PC-9 (cell line): ENCODE results near the gene IGSF22. TPM values are rescaled to one million over a fixed set of nuclear protein-coding genes. Genes with fewer than 3 reads are reported as not detected.
"Not testable (repeated sequence)": the region's sequence is repeated elsewhere in the genome, so short reads cannot be mapped to it uniquely, and the experiment has no call there.

Experiments
- BruUV-seq: library from RNA; stranded (reverse); fragments of 400-500 nt; replicated peaks from 2 replicates; lab custom pipeline; 2021; lab: Mats Ljungman, UMichigan
- CTCF ChIA-PET: fragments of 300-600 bp; sonication (Branson Sonifier 250); formaldehyde crosslinking; loops from one replicate; lab custom pipeline; 2022; ENCODE audit warnings: antibody characterized with exemption; lab: Charles Lee
- POLR2A ChIA-PET: fragments of 300-600 bp; sonication (Branson Sonifier 250); formaldehyde crosslinking; loops from one replicate; lab custom pipeline; 2022; ENCODE audit warnings: antibody characterized with exemption; ENCODE audit not compliant: unreplicated experiment; lab: Charles Lee
- DNase-seq, 2 experiments: peaks; one replicate each; pipeline versions ENCODE4 v3.0.0 to v3.0.0-alpha.2; 2015 to 2022; ENCODE audit warnings: mixed read lengths in 1 of 2
- H2AFZ ChIP-seq: fragments of 200-600 bp; sonication (generic); 2 replicates; pipeline ENCODE4 v1.8.1; 2017; ENCODE audit warnings: antibody characterized with exemption
- H3F3A ChIP-seq: fragments of 200-600 bp; sonication (generic); 2 replicates; pipeline ENCODE4 v1.8.1; 2017; ENCODE audit warnings: antibody characterized with exemption, mild to moderate bottlenecking, low read depth; ENCODE audit not compliant: insufficient read depth
- H3K27ac ChIP-seq: fragments of 200-600 bp; sonication (generic); 2 replicates; pipeline ENCODE4 v1.6.1; 2016; ENCODE audit warnings: mixed run types
- H3K27me3 ChIP-seq: fragments of 200-600 bp; sonication (generic); 2 replicates; pipeline ENCODE4 v1.6.1; 2016; ENCODE audit warnings: low read depth, mixed run types; ENCODE audit not compliant: insufficient read depth
- H3K36me3 ChIP-seq: fragments of 200-600 bp; sonication (generic); 2 replicates; pipeline ENCODE4 v1.6.1; 2016; ENCODE audit warnings: low read depth, mixed run types
- H3K4me1 ChIP-seq: fragments of 200-600 bp; sonication (generic); replicated peaks from 2 replicates; pipeline ENCODE4 v1.6.1; 2016; ENCODE audit warnings: mixed run types; ENCODE audit not compliant: insufficient read depth
- H3K4me2 ChIP-seq: fragments of 200-600 bp; sonication (generic); 2 replicates; pipeline ENCODE4 v1.6.1; 2017; ENCODE audit warnings: mixed run types
- H3K4me3 ChIP-seq: fragments of 200-600 bp; sonication (generic); 2 replicates; pipeline ENCODE4 v1.6.1; 2016; ENCODE audit warnings: mixed run types
- H3K79me2 ChIP-seq: fragments of 200-600 bp; sonication (generic); 2 replicates; pipeline ENCODE4 v1.6.1; 2017; ENCODE audit warnings: low read depth, mixed run types
- H3K9me2 ChIP-seq: fragments of 200-600 bp; sonication (generic); 2 replicates; pipeline ENCODE4 v1.8.1; 2017; ENCODE audit warnings: mild to moderate bottlenecking; ENCODE audit not compliant: insufficient read depth
- H3K9me3 ChIP-seq: fragments of 200-600 bp; sonication (generic); 2 replicates; pipeline ENCODE4 v1.8.1; 2016; ENCODE audit warnings: low read depth; ENCODE audit not compliant: insufficient read depth
- H4K20me1 ChIP-seq: fragments of 200-600 bp; sonication (generic); 2 replicates; pipeline ENCODE4 v1.8.1; 2017; ENCODE audit not compliant: insufficient read depth
- EZH2 ChIP-seq: fragments of 200-600 bp; sonication (generic); IDR thresholded peaks from 2 replicates; pipeline ENCODE4 v1.8.0; 2017; ENCODE audit warnings: antibody characterized with exemption, low read depth
- intact Hi-C: fragments of 100-400 bp; cut with micrococcal nuclease; formaldehyde crosslinking; loops from one replicate; pipeline ENCODE4 v1.10.0; 2022; ENCODE audit not compliant: unreplicated experiment
- total RNA-seq: library from RNA; stranded (reverse); gene quantifications from 2 replicates; pipeline ENCODE4 v1.2.3, GENCODE V29; 2021
- TF ChIP-seq, protein P1 (sequence below): fragments of 200-600 bp; sonication (generic); conservative IDR thresholded peaks from 2 replicates; pipeline ENCODE4 v1.6.1; 2017; ENCODE audit warnings: mixed run types, antibody characterized with exemption, mild to moderate bottlenecking, moderate library complexity

The IGSF22 gene
- total RNA-seq, 1 experiment from 2014 or later, result 0.33 TPM

DNA sequence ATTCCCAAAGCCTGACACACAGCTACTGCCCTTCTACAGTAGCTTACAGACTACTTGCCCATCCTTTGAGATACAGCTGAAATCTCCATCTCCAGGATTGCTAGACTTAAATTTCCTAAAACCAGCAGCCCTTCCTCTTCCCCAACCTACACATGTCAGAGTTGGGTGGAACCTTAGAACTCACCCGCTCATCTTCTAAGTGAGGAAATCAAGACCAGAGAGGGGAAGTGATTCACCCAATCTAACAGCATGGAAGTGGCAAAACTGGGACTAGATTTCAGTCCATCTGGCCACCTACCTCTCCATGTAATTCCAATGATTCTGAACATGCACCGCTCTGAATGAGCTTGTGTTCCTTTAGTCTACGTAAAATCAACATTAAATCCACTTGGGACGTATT is 28.4 kb downstream of the IGSF22 start:
- 0 out of 2 replicates have a peak overlapping the region, but pooled peaks have one; percentile 29 for H2AFZ ChIP-seq
- CTCF ChIA-PET, result no interaction called here
- TF ChIP-seq, protein P1, sequence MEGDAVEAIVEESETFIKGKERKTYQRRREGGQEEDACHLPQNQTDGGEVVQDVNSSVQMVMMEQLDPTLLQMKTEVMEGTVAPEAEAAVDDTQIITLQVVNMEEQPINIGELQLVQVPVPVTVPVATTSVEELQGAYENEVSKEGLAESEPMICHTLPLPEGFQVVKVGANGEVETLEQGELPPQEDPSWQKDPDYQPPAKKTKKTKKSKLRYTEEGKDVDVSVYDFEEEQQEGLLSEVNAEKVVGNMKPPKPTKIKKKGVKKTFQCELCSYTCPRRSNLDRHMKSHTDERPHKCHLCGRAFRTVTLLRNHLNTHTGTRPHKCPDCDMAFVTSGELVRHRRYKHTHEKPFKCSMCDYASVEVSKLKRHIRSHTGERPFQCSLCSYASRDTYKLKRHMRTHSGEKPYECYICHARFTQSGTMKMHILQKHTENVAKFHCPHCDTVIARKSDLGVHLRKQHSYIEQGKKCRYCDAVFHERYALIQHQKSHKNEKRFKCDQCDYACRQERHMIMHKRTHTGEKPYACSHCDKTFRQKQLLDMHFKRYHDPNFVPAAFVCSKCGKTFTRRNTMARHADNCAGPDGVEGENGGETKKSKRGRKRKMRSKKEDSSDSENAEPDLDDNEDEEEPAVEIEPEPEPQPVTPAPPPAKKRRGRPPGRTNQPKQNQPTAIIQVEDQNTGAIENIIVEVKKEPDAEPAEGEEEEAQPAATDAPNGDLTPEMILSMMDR, result no peak
- no peak for TF ChIP-seq EZH2

DNA sequence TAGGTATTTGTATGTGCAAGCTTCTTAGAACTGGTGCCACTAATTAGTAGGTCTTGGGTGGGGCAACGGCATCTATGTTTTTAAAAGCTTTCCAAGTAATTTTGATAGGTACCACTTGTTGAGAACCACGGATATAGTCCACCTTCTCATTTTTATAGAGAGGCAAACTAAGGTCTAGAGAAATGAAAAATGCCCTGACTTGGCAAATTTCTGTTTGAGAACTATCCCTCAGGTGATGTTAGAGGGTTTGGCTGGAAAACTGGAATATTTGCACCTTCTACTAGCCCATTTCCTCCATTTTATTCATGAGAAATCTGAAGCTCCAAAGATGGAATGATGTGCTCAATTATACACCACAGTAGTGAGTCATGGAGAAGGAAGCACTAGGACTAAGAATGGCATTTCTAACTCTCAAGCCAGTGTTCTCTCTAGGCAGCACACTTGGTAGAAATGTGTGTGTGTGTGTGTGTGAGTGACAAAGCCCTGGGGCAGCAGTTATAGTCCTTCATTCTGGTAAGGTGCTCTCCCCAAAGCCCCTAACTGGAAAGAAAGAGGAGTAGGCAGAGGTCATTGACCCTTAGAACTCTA is 29.3 kb downstream of the IGSF22 start:
- no peaks in the 10 kb centered on the region for H3K79me2 ChIP-seq
- no peak overlapping the region for H2AFZ ChIP-seq
- no peak overlapping the region for H3K4me3 ChIP-seq
- no peak overlapping the region for H3K4me2 ChIP-seq
- H3F3A ChIP-seq, result peaks cover 24% of the 10 kb centered on the region; the same call in 1 of the 2 replicates
- no peaks in the 10 kb centered on the region for H3K36me3 ChIP-seq
- peaks cover 35% of the 10 kb centered on the region for H3K4me1 ChIP-seq
- H3K9me3 ChIP-seq, result no peaks in the 10 kb centered on the region
- H3K27ac ChIP-seq, result no peak overlapping the region
- H3K9me2 ChIP-seq, result no peaks in the 10 kb centered on the region; the same call in 1 of the 2 replicates
- no peaks in the 10 kb centered on the region for H4K20me1 ChIP-seq
- ChIA-PET CTCF (interaction anchor here (0.8 kb wide), 1 partner anchor 807 kb away, joined by 7 read pairs; no protein-coding TSS in a partner anchor), POLR2A (interaction anchor here (0.6 to 0.7 kb wide), 2 partner anchors 41 to 58 kb away, joined by 4 to 5 read pairs; no protein-coding TSS in a partner anchor)
- no peaks in the 10 kb centered on the region for H3K27me3 ChIP-seq
- BruUV-seq, result no TSS peak
- no peak for TF ChIP-seq EZH2
- TF ChIP-seq, protein P1, result no peak
- DNase-seq, result peak in 1 of 2 experiments; percentile 64
- intact Hi-C loops, result no loop called here

More for the DNA sequence above, 28.4 kb downstream of the IGSF22 start:
- Histone ChIP-seq H3K27me3 (no peaks in the 10 kb centered on the region), H3K27ac (no peak overlapping the region), H3K9me2 (no peaks in the 10 kb centered on the region; the same call in 1 of the 2 replicates), H4K20me1 (no peaks in the 10 kb centered on the region), H3K36me3 (no peaks in the 10 kb centered on the region), H3F3A (peaks cover 24% of the 10 kb centered on the region; the same call in 1 of the 2 replicates), H3K4me2 (no peak overlapping the region), H3K9me3 (no peaks in the 10 kb centered on the region), H3K79me2 (no peaks in the 10 kb centered on the region), H3K4me3 (no peak overlapping the region), H3K4me1 (peaks cover 35% of the 10 kb centered on the region)
- intact Hi-C loops, result no loop called here
- POLR2A ChIA-PET, result interaction anchor here (0.7 kb wide), 1 partner anchor 330 kb away, joined by 4 read pairs; no protein-coding TSS in a partner anchor
- BruUV-seq, result no TSS peak
- DNase-seq, result no peak

DNA sequence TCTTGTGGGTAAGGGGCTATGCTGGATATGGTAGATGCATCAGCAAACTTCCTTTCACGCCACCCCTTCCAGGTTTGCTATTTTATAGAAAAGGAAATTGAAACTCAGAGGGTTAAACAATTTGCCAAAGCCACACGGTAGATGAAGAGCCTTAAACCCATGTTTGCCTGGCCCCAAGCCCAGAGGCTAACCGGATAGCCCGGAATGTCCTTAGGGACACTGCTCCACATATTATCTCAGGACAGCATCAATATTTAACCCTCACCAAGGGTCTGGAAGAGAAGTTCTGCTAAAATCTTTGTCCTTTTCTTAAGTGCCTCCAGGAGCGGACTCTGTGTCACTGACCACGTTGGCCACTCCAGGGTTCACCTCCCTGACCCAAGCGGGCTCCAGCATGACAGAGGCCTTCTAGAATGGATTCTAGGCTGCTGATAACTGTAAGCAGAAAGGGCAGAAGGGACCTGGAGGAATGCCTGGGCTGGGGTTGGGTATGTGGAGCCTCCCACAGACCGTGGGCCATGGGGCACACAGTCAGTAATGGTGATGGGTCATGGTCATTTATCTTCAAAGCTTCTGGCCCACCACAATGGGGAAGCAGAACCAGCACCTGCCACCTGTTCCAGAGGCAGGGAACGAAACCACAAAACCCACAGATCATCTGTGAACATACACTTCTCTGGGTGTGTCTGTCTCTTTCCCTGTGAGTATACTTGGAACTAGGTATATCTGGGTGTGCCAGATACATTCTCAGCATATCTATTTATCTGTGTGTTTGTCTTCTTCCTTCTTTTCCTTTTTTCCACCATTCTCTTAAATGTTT is 32.8 kb downstream of the IGSF22 start:
- no peaks in the 10 kb centered on the region for H3K36me3 ChIP-seq
- intact Hi-C loops, result no loop called here
- no peaks in the 10 kb centered on the region for H3K79me2 ChIP-seq
- no peak for DNase-seq
- no peaks in the 10 kb centered on the region for H3K9me3 ChIP-seq
- no peak overlapping the region for H3K4me3 ChIP-seq
- H3K4me1 ChIP-seq, result peaks cover 12% of the 10 kb centered on the region
- no TSS peak for BruUV-seq
- peaks cover 18% of the 10 kb centered on the region; the same call in 1 of the 2 replicates for H3F3A ChIP-seq
- no peaks in the 10 kb centered on the region for H3K27me3 ChIP-seq
- POLR2A ChIA-PET, result no interaction called here
- no peak overlapping the region for H3K4me2 ChIP-seq
- no peak overlapping the region for H2AFZ ChIP-seq
- H4K20me1 ChIP-seq, result no peaks in the 10 kb centered on the region
- no peaks in the 10 kb centered on the region; the same call in 1 of the 2 replicates for H3K9me2 ChIP-seq
- CTCF ChIA-PET, result no interaction called here
- TF ChIP-seq, protein P1, result no peak
- H3K27ac ChIP-seq, result no peak overlapping the region

DNA sequence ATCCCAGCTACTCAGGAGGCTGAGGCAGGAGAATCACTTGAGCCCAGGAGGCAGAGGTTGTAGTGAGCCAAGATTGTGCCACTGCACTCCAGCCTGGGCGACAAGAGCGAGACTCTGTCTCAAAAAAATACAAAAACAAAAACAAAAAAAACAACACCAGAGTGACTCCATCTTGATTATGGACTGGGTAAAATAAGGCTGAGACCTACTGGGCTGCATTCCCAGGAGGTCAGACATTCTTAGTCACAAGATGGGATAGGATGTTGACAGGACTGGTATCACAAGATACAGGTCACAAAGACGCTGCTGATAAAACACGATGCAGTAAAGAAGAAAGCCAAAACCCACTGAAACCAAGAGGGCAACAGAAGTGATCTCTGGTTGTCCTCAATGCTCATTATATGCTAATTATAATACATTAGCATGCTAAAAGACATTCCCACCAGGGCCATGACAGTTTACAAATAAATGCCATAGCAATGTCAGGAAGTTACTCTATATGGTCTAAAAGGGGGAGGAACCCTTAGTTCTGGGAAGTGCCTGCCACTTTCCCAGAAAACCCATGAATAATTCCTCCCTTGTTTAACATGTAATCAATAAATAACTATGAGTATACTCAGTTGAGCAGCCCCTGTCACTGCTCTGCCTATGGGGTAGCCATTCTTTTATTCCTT is 34.4 kb downstream of the IGSF22 start:
- H3K79me2 ChIP-seq, H3K4me3 ChIP-seq, H3F3A ChIP-seq, H3K9me3 ChIP-seq, H2AFZ ChIP-seq, H3K4me1 ChIP-seq, H3K36me3 ChIP-seq, CTCF ChIA-PET, POLR2A ChIA-PET, H3K4me2 ChIP-seq, H4K20me1 ChIP-seq, H3K9me2 ChIP-seq, H3K27ac ChIP-seq, DNase-seq, H3K27me3 ChIP-seq, BruUV-seq, intact Hi-C loops: not testable (repeated sequence)
